GM13977 (cell line): ENCODE measurements around the gene GLP1R.
A peak's percentile ranks its signal among the peaks of the same experiment; 100 is the strongest.

Experiments used
- DNase-seq: peaks from one replicate; pipeline ENCODE4 v3.0.0; 2012; ENCODE audit warnings: low spot score
- CTCF ChIP-seq: IDR thresholded peaks from 2 replicates; pipeline ENCODE4 v1.5.1; 2012; ENCODE audit warnings: mild to moderate bottlenecking, control low read depth; ENCODE audit not compliant: insufficient read depth; ENCODE audit errors: extremely low read depth, missing control alignments
- in situ Hi-C: fragments of 300-500 bp; cut with MboI; formaldehyde crosslinking; loops from one replicate; pipeline ENCODE4 v1.12.0; 2022; ENCODE audit warnings: low sequenced_read_pairs, low pct_unique_long_range_greater_than_20kb, mixed read lengths, inconsistent platforms; ENCODE audit not compliant: unreplicated experiment

Gene GLP1R

GRCh38 chr6:39040080-39040673 is 8.4 kb upstream of the GLP1R start:
- no peak for TF ChIP-seq CTCF
- in situ Hi-C loops = no loop called here
- no peak for DNase-seq

GRCh38 chr6:39041072-39041471 is 7.5 kb upstream of the GLP1R start:
- TF ChIP-seq CTCF = no peak
- in situ Hi-C loops = no loop called here
- peak; percentile 58 for DNase-seq

DNA sequence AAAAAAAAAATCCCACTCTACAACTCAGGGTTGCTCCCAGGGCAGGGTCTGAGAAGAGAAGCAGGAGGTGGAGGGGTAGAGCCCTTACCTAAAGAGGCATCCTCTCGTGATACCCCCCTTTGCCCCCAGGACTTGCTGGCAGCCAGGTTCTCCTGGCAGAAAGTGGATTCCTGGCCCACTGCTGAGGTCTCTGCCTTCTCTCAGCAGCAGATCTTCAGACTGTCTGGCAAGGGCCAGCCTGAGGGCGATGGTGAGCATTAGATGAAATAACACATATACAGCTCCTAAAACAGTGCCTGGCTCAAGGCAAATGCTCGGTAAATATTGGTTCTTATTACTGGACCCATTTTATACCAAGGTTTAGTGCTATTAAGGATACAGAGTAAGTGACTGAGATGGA is 4.8 kb upstream of the GLP1R start:
- no peak for TF ChIP-seq CTCF
- in situ Hi-C loops = no loop called here
- DNase-seq = no peak

- TF ChIP-seq CTCF = no peak
- DNase-seq = no peak
- in situ Hi-C loops = no loop called here
Measured at GRCh38 chr6:39044181-39044580, 4.4 kb upstream of the GLP1R start.

- TF ChIP-seq CTCF = no peak
- in situ Hi-C loops = no loop called here
- DNase-seq = no peak
Measured at GRCh38 chr6:39047434-39048327, 900 bp upstream of the GLP1R start.

DNA sequence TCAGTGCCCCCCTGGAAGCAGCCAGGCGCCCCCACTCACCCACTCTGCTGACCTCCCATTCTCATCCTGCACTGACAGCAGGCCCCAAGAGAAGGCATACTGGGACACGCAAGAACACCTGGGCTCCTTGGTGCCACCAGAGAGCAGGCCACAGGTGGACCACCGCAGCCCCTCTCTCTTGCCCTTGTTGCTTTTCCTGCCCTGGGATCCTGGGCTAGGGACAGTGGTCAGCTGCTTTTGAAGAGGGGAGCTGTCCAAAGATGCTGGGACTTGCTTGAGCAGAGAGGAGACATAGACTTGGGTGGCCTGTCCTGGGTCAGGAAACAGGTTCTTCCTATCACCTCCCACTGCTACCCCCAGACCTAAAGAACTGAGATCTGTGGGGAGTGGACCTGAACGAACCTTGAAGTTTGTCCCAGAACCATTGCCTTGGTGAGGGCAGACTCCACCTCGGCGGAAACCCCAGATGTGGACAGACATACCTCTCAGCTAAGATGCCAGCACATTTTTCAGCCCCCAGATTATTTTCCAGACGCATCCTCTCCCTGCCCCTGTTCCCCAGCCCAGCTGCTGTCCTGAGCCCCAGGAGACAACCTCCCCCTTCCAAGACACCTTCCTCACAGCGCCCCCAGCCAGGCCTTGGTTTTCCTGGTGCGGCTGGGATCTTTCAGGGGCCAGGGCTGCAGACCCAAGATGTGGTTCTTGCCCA is 1.1 kb downstream of the GLP1R start:
- no peak for DNase-seq
- TF ChIP-seq CTCF = no peak
- in situ Hi-C loops = no loop called here
